Stimulated activated memory B cell treated with anti-CD40 and anti-IgM and Interleukin-4, amounts not matched to agents 10 μg/mL and 1 μg/mL and 100 μg/mL, for 72 hours (primary cell): Measurements from ENCODE around the gene MRPS25.
"Not testable (repeated sequence)": the region's sequence is repeated elsewhere in the genome, so short reads cannot be mapped to it uniquely, and the experiment has no call there.

Experiments used
- ATAC-seq: fragments of 150-1000 bp; cut with Tn5 transposase; 2 replicates; pipeline ENCODE4 v1.10.0; 2021
- H3K27ac Mint-ChIP-seq: one replicate; pipeline ENCODE4 v1.8.0; 2022; ENCODE audit warnings: mild to moderate bottlenecking, mixed read lengths
- H3K27me3 Mint-ChIP-seq: one replicate; pipeline ENCODE4 v1.8.0; 2022; ENCODE audit warnings: mixed read lengths
- H3K36me3 Mint-ChIP-seq: one replicate; pipeline ENCODE4 v1.8.0; 2022; ENCODE audit warnings: mixed read lengths
- H3K4me1 Mint-ChIP-seq: one replicate; pipeline ENCODE4 v1.8.0; 2022; ENCODE audit warnings: mixed read lengths
- H3K4me3 Mint-ChIP-seq: one replicate; pipeline ENCODE4 v1.8.0; 2022; ENCODE audit warnings: mild to moderate bottlenecking, moderate library complexity, mixed read lengths
- H3K9me3 Mint-ChIP-seq: one replicate; pipeline ENCODE4 v1.8.0; 2022; ENCODE audit warnings: mixed read lengths

The MRPS25 gene

GRCh38 chr3:15040844-15041243 is 24.3 kb downstream of the MRPS25 start:
- Mint-ChIP-seq H3K36me3 (peaks cover 39% of the 10 kb centered on the region), H3K4me3 (no peak overlapping the region), H3K27me3 (no peaks in the 10 kb centered on the region), H3K9me3 (no peaks in the 10 kb centered on the region), H3K4me1 (peaks cover 15% of the 10 kb centered on the region), H3K27ac (peak overlapping the region; percentile 3)
- ATAC-seq, result no peak

- ATAC-seq, result no peak
- no peak overlapping the region for H3K4me3 Mint-ChIP-seq
- no peaks in the 10 kb centered on the region for H3K9me3 Mint-ChIP-seq
- H3K4me1 Mint-ChIP-seq, result no peaks in the 10 kb centered on the region
- H3K27me3 Mint-ChIP-seq, result no peaks in the 10 kb centered on the region
- H3K36me3 Mint-ChIP-seq, result peaks cover 38% of the 10 kb centered on the region
- H3K27ac Mint-ChIP-seq, result no peak overlapping the region
These were observed 26.8 kb downstream of the MRPS25 start for GRCh38 chr3:15038306-15038705.

- Mint-ChIP-seq H3K27me3 (no peaks in the 10 kb centered on the region), H3K27ac (no peak overlapping the region), H3K9me3 (no peaks in the 10 kb centered on the region), H3K36me3 (peaks cover 48% of the 10 kb centered on the region), H3K4me1 (no peaks in the 10 kb centered on the region), H3K4me3 (no peak overlapping the region)
- no peak for ATAC-seq
These were observed 32.0 kb downstream of the MRPS25 start for GRCh38 chr3:15033103-15033502.

GRCh38 chr3:15032650-15033049 is 32.5 kb downstream of the MRPS25 start:
- Mint-ChIP-seq H3K4me3 (no peak overlapping the region), H3K27ac (no peak overlapping the region), H3K9me3 (no peaks in the 10 kb centered on the region), H3K27me3 (no peaks in the 10 kb centered on the region), H3K36me3 (peaks cover 53% of the 10 kb centered on the region), H3K4me1 (no peaks in the 10 kb centered on the region)
- no peak for ATAC-seq

- Mint-ChIP-seq H3K27me3 (no peaks in the 10 kb centered on the region), H3K4me3 (no peak overlapping the region), H3K4me1 (no peaks in the 10 kb centered on the region), H3K27ac (no peak overlapping the region), H3K9me3 (no peaks in the 10 kb centered on the region), H3K36me3 (peaks cover 76% of the 10 kb centered on the region)
- ATAC-seq, result no peak
These were observed 35.5 kb downstream of the MRPS25 start for GRCh38 chr3:15029625-15030024.

DNA sequence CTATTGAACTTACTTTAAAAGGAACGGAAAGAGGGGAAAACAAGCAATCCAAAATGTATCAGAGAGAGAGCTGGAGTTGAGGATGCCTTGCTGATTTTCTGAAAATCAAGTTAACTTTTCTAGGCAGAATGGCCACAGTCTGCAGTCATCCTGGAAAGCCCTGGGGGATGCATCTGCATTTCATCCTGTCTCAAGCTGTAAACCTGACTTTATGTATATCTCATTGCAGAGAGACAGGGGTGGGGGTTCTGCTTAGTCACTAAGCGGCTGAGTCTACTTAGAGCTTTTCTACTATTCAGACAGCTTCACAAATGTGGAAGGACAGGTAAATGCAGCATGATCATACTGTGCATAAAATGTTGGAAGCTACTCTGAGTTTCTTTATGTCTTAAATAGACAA is 41.4 kb downstream of the MRPS25 start:
- no peaks in the 10 kb centered on the region for H3K4me1 Mint-ChIP-seq
- no peak for ATAC-seq
- H3K9me3 Mint-ChIP-seq, result no peaks in the 10 kb centered on the region
- H3K27ac Mint-ChIP-seq, result no peak overlapping the region
- peaks cover 74% of the 10 kb centered on the region for H3K36me3 Mint-ChIP-seq
- no peak overlapping the region for H3K4me3 Mint-ChIP-seq
- no peaks in the 10 kb centered on the region for H3K27me3 Mint-ChIP-seq

- no peak overlapping the region for H3K27ac Mint-ChIP-seq
- H3K9me3 Mint-ChIP-seq, result no peaks in the 10 kb centered on the region
- H3K4me3 Mint-ChIP-seq, result no peak overlapping the region
- no peak for ATAC-seq
- peaks cover 70% of the 10 kb centered on the region for H3K36me3 Mint-ChIP-seq
- no peaks in the 10 kb centered on the region for H3K27me3 Mint-ChIP-seq
- no peaks in the 10 kb centered on the region for H3K4me1 Mint-ChIP-seq
These were observed 41.9 kb downstream of the MRPS25 start for GRCh38 chr3:15023249-15023648.

- ATAC-seq, result no peak
- Mint-ChIP-seq H3K27me3 (no peaks in the 10 kb centered on the region), H3K4me1 (no peaks in the 10 kb centered on the region), H3K4me3 (no peak overlapping the region), H3K9me3 (no peaks in the 10 kb centered on the region), H3K36me3 (peaks cover 80% of the 10 kb centered on the region), H3K27ac (no peak overlapping the region)
These were observed 47.9 kb downstream of the MRPS25 start for GRCh38 chr3:15017191-15017590.

DNA sequence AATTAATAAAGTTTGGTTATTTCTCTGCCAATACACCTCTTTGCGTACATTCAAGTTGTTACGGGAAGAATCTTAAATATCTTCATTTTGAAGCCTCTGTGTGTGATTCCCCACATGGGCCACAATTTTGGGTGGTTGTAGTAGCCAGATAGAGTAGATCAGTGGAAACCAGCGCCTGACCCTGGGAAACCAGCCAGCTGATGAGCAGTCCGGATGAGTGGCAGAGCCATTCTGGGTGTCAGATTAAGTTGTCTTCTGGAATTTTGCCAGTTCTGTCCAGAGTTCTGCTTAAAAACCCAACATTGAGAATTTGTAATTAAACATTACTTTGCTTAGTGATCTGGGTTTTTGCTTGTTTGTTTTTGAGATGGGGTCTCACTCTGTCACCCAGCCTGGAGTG is 49.7 kb downstream of the MRPS25 start:
- no peak for ATAC-seq
- Mint-ChIP-seq H3K9me3 (no peaks in the 10 kb centered on the region), H3K4me3 (no peak overlapping the region), H3K27ac (no peak overlapping the region), H3K4me1 (no peaks in the 10 kb centered on the region), H3K36me3 (peaks cover 87% of the 10 kb centered on the region), H3K27me3 (no peaks in the 10 kb centered on the region)

DNA sequence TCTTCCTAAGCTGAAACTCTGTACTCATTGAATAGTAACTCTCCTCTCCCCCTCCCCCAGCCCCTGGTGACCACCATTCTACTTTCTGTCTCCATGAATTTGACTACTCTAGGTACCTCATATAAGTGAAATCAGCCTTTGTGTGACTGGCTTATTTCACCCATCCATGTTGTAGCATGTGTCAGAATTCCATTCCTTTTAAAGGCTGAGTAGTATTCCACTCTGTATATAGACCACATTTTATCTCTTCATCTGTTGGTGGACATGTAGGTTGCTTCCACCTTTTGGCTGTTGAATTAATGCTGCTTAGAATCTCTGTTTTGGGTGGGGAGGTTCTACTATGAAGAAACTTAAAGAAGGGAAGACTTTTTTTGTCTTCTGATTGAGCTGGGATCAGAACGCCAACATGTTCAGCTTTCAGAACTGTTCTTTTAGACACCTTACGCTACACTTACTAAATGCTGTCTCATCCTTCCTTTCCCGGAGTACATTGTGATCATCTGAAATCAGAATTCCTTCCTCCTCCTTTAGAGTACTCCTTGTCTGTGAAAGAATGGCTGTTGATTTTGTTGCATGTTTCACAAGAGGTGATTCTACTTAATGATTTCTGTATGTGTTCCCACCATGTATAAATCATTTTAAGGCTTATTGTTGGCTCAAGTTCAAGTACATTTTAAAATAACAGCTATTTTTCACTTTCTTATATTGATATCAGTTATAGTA is 50.3 kb downstream of the MRPS25 start:
- ATAC-seq, result no peak
- no peaks in the 10 kb centered on the region for H3K4me1 Mint-ChIP-seq
- no peak overlapping the region for H3K27ac Mint-ChIP-seq
- H3K27me3 Mint-ChIP-seq, result no peaks in the 10 kb centered on the region
- H3K36me3 Mint-ChIP-seq, result peaks cover 88% of the 10 kb centered on the region
- no peaks in the 10 kb centered on the region for H3K9me3 Mint-ChIP-seq
- H3K4me3 Mint-ChIP-seq, result no peak overlapping the region

DNA sequence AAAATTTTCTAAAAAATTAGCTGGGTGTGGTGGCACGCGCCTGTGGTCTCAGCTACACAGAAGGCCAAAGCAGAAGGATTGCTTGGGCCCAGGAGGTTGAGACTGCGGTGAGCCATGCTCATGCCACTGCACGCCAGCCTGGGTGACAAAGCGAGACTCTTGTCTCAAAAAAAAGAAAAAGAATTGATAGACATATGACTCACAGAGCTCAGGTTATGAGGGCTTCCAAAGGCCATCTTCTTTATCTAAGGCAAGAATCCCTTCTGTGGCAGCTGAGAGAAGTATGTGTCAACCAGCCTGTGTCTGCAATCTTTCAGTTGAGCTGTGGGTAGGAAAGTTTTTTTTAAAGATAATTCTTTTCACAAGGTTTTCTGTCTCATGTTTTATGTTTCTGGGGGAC is 53.9 kb downstream of the MRPS25 start:
- H3K9me3 Mint-ChIP-seq, result no peaks in the 10 kb centered on the region
- H3K27ac Mint-ChIP-seq, result no peak overlapping the region
- H3K27me3 Mint-ChIP-seq, result no peaks in the 10 kb centered on the region
- no peak overlapping the region for H3K4me3 Mint-ChIP-seq
- H3K36me3 Mint-ChIP-seq, result peaks cover 80% of the 10 kb centered on the region
- no peaks in the 10 kb centered on the region for H3K4me1 Mint-ChIP-seq
- ATAC-seq, result no peak

- no peaks in the 10 kb centered on the region for H3K4me1 Mint-ChIP-seq
- H3K36me3 Mint-ChIP-seq, result peaks cover 74% of the 10 kb centered on the region
- no peak overlapping the region for H3K4me3 Mint-ChIP-seq
- no peaks in the 10 kb centered on the region for H3K9me3 Mint-ChIP-seq
- ATAC-seq, result no peak
- no peak overlapping the region for H3K27ac Mint-ChIP-seq
- no peaks in the 10 kb centered on the region for H3K27me3 Mint-ChIP-seq
These were observed 54.5 kb downstream of the MRPS25 start for GRCh38 chr3:15010664-15011063.

GRCh38 chr3:15009167-15009566 is 55.9 kb downstream of the MRPS25 start:
- no peak overlapping the region for H3K4me3 Mint-ChIP-seq
- H3K36me3 Mint-ChIP-seq, result peaks cover 68% of the 10 kb centered on the region
- no peak overlapping the region for H3K27ac Mint-ChIP-seq
- no peak for ATAC-seq
- no peaks in the 10 kb centered on the region for H3K4me1 Mint-ChIP-seq
- H3K9me3 Mint-ChIP-seq, result no peaks in the 10 kb centered on the region
- H3K27me3 Mint-ChIP-seq, result no peaks in the 10 kb centered on the region

DNA sequence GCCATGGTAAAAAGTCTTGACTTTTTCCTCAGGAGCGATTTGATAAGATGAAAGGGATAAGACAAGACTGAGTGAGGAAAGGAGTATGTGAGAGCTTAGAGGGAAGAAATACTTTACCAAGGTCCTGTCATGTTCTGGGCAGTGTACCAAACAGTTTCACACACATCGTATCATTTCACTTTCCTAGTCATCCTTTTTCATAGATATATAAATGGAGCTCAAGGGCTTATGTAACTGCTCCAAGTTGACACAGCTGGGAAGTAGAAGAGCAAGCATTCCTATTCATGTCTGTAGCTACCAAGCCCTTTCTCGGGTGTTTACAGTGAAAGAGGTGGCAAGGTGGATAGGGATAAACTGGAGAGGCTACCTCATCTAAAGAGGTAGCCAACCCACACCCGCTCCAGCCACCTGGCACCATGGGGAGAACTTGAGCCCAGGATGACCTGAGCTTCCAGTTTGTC is 57.4 kb downstream of the MRPS25 start:
- H3K36me3 Mint-ChIP-seq, result peaks cover 63% of the 10 kb centered on the region

DNA sequence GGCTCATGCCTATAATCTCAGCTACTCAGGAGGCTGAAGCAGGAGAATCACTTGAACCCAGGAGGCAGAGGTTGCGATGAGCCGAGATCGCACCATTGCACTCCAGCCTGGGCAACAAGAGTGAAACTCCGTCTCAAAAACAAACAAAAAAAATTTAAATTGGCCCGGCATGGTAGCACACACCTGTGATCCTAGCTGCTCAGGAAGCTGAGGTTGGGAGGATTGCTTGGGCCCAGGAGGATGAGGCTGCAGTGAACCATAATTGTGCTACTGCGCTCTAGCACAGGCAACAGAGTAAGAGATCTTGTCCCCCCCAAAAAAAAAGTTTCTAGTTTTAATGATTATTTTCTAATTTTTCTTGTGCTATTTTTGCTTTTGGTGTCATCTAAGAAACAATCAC is 65.9 kb downstream of the MRPS25 start:
- ATAC-seq, H3K9me3 Mint-ChIP-seq, H3K27me3 Mint-ChIP-seq, H3K27ac Mint-ChIP-seq, H3K4me3 Mint-ChIP-seq: not testable (repeated sequence)
- Mint-ChIP-seq H3K4me1 (peaks cover 29% of the 10 kb centered on the region), H3K36me3 (peaks cover 44% of the 10 kb centered on the region)

More for the DNA sequence above, 57.4 kb downstream of the MRPS25 start:
- ATAC-seq, result no peak
- H3K27me3 Mint-ChIP-seq, result no peaks in the 10 kb centered on the region
- H3K27ac Mint-ChIP-seq, result no peak overlapping the region
- no peaks in the 10 kb centered on the region for H3K9me3 Mint-ChIP-seq
- H3K4me1 Mint-ChIP-seq, result peaks cover 6% of the 10 kb centered on the region
- H3K4me3 Mint-ChIP-seq, result no peak overlapping the region
